SK-N-DZ (cell line): ENCODE results near the gene MANBA.

Source experiments
- DNase-seq: peaks from one replicate; pipeline ENCODE4 v3.0.0-alpha.2; 2015; ENCODE audit warnings: low spot score

The MANBA gene

GRCh38 chr4:102678695-102679335, 82.0 kb downstream of the MANBA start:
- DNase-seq, result no peak

GRCh38 chr4:102678107-102678506, 82.7 kb downstream of the MANBA start:
- no peak for DNase-seq

- no peak for DNase-seq
These were observed 85.6 kb downstream of the MANBA start for GRCh38 chr4:102675141-102675540.

GRCh38 chr4:102667001-102667400, 93.8 kb downstream of the MANBA start:
- DNase-seq, result no peak

- no peak for DNase-seq
These were observed 95.2 kb downstream of the MANBA start for GRCh38 chr4:102665527-102665926.

GRCh38 chr4:102663073-102663472, 97.7 kb downstream of the MANBA start:
- no peak for DNase-seq

GRCh38 chr4:102657206-102657605, 103.6 kb downstream of the MANBA start:
- DNase-seq, result no peak

GRCh38 chr4:102647117-102647516, 113.7 kb downstream of the MANBA start:
- DNase-seq, result no peak

GRCh38 chr4:102642631-102643298, 118.0 kb downstream of the MANBA start:
- DNase-seq, result no peak

GRCh38 chr4:102641793-102642192, 119.0 kb downstream of the MANBA start:
- no peak for DNase-seq

- DNase-seq, result no peak
These were observed 120.1 kb downstream of the MANBA start for GRCh38 chr4:102640669-102641068.

- DNase-seq, result no peak
These were observed 121.2 kb downstream of the MANBA start for GRCh38 chr4:102639598-102639997.

GRCh38 chr4:102638621-102639020, 122.1 kb downstream of the MANBA start:
- no peak for DNase-seq

- no peak for DNase-seq
These were observed 123.4 kb downstream of the MANBA start for GRCh38 chr4:102637391-102637790.

- no peak for DNase-seq
These were observed 127.7 kb downstream of the MANBA start for GRCh38 chr4:102633100-102633499.

- DNase-seq, result no peak
These were observed 128.3 kb downstream of the MANBA start for GRCh38 chr4:102632241-102633065.

GRCh38 chr4:102631616-102632015, 129.2 kb downstream of the MANBA start:
- no peak for DNase-seq

GRCh38 chr4:102629673-102630072, 131.1 kb downstream of the MANBA start:
- DNase-seq, result no peak

- DNase-seq, result no peak
These were observed 132.8 kb downstream of the MANBA start for GRCh38 chr4:102627831-102628523.

- DNase-seq, result peak; percentile 16
These were observed 135.4 kb downstream of the MANBA start for GRCh38 chr4:102625232-102625930.

- DNase-seq, result no peak
These were observed 136.3 kb downstream of the MANBA start for GRCh38 chr4:102624505-102624904.
